B cell (primary cell): ENCODE data around the gene GPER1. TPM values are rescaled to one million over a fixed set of nuclear protein-coding genes. Genes with fewer than 3 reads are reported as not detected.

Source experiments
- ATAC-seq: fragments of 200-7000 bp; cut with Tn5 transposase; one replicate; pipeline ENCODE4 v1.10.0; 2021; ENCODE audit warnings: low read depth, mild to moderate bottlenecking, moderate number of reproducible peaks, moderate library complexity
- CTCF ChIA-PET: fragments of 350-600 bp; sonication (Branson Sonifier 250); formaldehyde crosslinking; loops from one replicate; lab custom pipeline; 2021; ENCODE audit warnings: antibody characterized with exemption, inconsistent platforms; lab: Charles Lee
- POLR2A ChIA-PET: fragments of 350-600 bp; sonication (Branson Sonifier 250); formaldehyde crosslinking; loops from one replicate; lab custom pipeline; 2021; ENCODE audit warnings: antibody characterized with exemption; lab: Charles Lee
- DNase-seq: peaks from one replicate; pipeline ENCODE4 v3.0.0; 2013
- H2AFZ ChIP-seq: 2 replicates; pipeline ENCODE4 v1.6.1; 2012; ENCODE audit warnings: mild to moderate bottlenecking, low read depth, low read length; ENCODE audit not compliant: insufficient read depth, poor library complexity, severe bottlenecking
- H3K27ac ChIP-seq, 2 donors: 1 replicate in 1 of 2; 2 replicates in 1 of 2; pipeline ENCODE4 v1.5.1; 2012 to 2013; ENCODE audit warnings: low read length in 2 of 2, mild to moderate bottlenecking in 2 of 2, moderate library complexity in 1 of 2
- H3K27me3 ChIP-seq, 4 experiments: fragments of 200-600 bp in 1 of 4; sonication (generic) in 1 of 4; replicated peaks in 1 of 4; 1 replicate in 2 of 4; 2 replicates in 2 of 4; pipeline versions ENCODE4 v1.6.1 to v1.7.0; 2013 to 2016; ENCODE audit warnings: low read length in 3 of 4, mild to moderate bottlenecking in 2 of 4, mixed read lengths in 1 of 4, moderate library complexity in 1 of 4; ENCODE audit not compliant: insufficient read depth in 4 of 4, control insufficient read depth in 3 of 4; ENCODE audit errors: control extremely low read depth in 1 of 4
- H3K36me3 ChIP-seq, 2 experiments: replicated peaks in 1 of 2; 1 replicate in 1 of 2; 2 replicates in 1 of 2; pipeline versions ENCODE4 v1.6.1 to v1.7.1; 2013; ENCODE audit warnings: low read length in 1 of 2; ENCODE audit not compliant: insufficient read depth in 2 of 2, control insufficient read depth in 1 of 2; ENCODE audit errors: control extremely low read depth in 1 of 2, extremely low read depth in 1 of 2
- H3K4me1 ChIP-seq, 2 donors: fragments of 200-600 bp in 1 of 2; sonication (generic) in 1 of 2; 1 replicate in 1 of 2; 2 replicates in 1 of 2; pipeline versions ENCODE4 v1.5.1 to v1.6.1; 2013 to 2017; ENCODE audit warnings: low read length in 2 of 2; ENCODE audit not compliant: control insufficient read depth in 2 of 2, insufficient read depth in 2 of 2
- H3K4me2 ChIP-seq: replicated peaks from 2 replicates; pipeline ENCODE3; 2012; ENCODE audit warnings: mild to moderate bottlenecking, low read depth, low read length; ENCODE audit not compliant: poor library complexity, severe bottlenecking
- H3K4me3 ChIP-seq, 5 experiments: fragments of 200-600 bp in 1 of 5; sonication (generic) in 1 of 5; 1 replicate in 3 of 5; 2 replicates in 2 of 5; pipeline versions ENCODE4 v1.5.1 to v1.7.0; 2011 to 2016; ENCODE audit warnings: low read length in 4 of 5, mild to moderate bottlenecking in 4 of 5, low read depth in 2 of 5, control low read depth in 1 of 5, moderate library complexity in 1 of 5; ENCODE audit not compliant: insufficient read depth in 1 of 5; ENCODE audit errors: control extremely low read depth in 1 of 5, extremely low read depth in 1 of 5
- H3K79me2 ChIP-seq: fragments of 200-600 bp; sonication (generic); one replicate; pipeline ENCODE4 v1.6.0; 2016; ENCODE audit warnings: low read length; ENCODE audit not compliant: control insufficient read depth, insufficient read depth
- H3K9ac ChIP-seq: fragments of 200-600 bp; sonication (generic); 2 replicates; pipeline ENCODE4 v1.6.1; 2017; ENCODE audit warnings: mild to moderate bottlenecking, low read length, moderate library complexity
- H3K9me3 ChIP-seq, 3 donors: one replicate each; pipeline versions ENCODE4 v1.6.1 to v1.7.1; 2013; ENCODE audit warnings: low read length in 2 of 3; ENCODE audit not compliant: control insufficient read depth in 2 of 3, insufficient read depth in 1 of 3; ENCODE audit errors: control extremely low read depth in 1 of 3
- H4K20me1 ChIP-seq: 2 replicates; pipeline ENCODE4 v1.6.0; 2012; ENCODE audit warnings: mild to moderate bottlenecking, low read length; ENCODE audit not compliant: insufficient read depth, control insufficient read depth, poor library complexity, severe bottlenecking
- H3K27ac Mint-ChIP-seq: one replicate; pipeline ENCODE4 v1.8.0; 2021; ENCODE audit warnings: mixed read lengths
- H3K27me3 Mint-ChIP-seq: one replicate; pipeline ENCODE4 v1.8.0; 2021; ENCODE audit warnings: mixed read lengths
- H3K4me1 Mint-ChIP-seq: one replicate; pipeline ENCODE4 v1.8.0; 2021; ENCODE audit warnings: mixed read lengths
- H3K4me3 Mint-ChIP-seq: one replicate; pipeline ENCODE4 v1.8.0; 2021; ENCODE audit warnings: mixed read lengths
- H3K9me3 Mint-ChIP-seq: one replicate; pipeline ENCODE4 v1.8.0; 2022; ENCODE audit warnings: mixed read lengths; ENCODE audit not compliant: insufficient read depth
- EZH2 ChIP-seq: IDR thresholded peaks from 2 replicates; pipeline ENCODE4 v1.6.1; 2012; ENCODE audit warnings: borderline replicate concordance, low read depth, mild to moderate bottlenecking, moderate library complexity, low read length; ENCODE audit not compliant: insufficient read depth, poor library complexity, severe bottlenecking
- WGBS: methylation state at CpG from one replicate; pipeline ENCODE4 v1.1.5; 2013; ENCODE audit warnings: missing lambda C conversion rate; ENCODE audit not compliant: insufficient coverage; 5-methylcytosine and 5-hydroxymethylcytosine counted together
- intact Hi-C: fragments of 100-400 bp; cut with micrococcal nuclease; formaldehyde crosslinking; loops from one replicate; pipeline ENCODE4 v1.10.0; 2022
- polyA plus RNA-seq: library from polyadenylated mRNA; depleted of rRNA; stranded (reverse); fragments of >200 nt; gene quantifications from 2 replicates; pipeline ENCODE4 v1.2.3, GENCODE V29; 2012
- total RNA-seq, 2 donors: library from RNA; stranded (reverse); fragments of 120-200 nt in 1 of 2; gene quantifications; 1 replicate in 1 of 2; 2 replicates in 1 of 2; pipeline versions ENCODE4 v1.2.3 to v1.2.4, GENCODE V29; 2013 to 2022
- TF ChIP-seq, protein P1 (sequence below): fragments of 200-600 bp; IDR thresholded peaks from one replicate; pipeline ENCODE4 v1.8.0; 2022; ENCODE audit warnings: antibody characterized with exemption, mild to moderate bottlenecking

Gene GPER1
- total and polyA plus RNA-seq, 2 donors (not counting 1 experiment from before 2014, with no cell fraction given) = 3.2 to 21.3 TPM

DNA sequence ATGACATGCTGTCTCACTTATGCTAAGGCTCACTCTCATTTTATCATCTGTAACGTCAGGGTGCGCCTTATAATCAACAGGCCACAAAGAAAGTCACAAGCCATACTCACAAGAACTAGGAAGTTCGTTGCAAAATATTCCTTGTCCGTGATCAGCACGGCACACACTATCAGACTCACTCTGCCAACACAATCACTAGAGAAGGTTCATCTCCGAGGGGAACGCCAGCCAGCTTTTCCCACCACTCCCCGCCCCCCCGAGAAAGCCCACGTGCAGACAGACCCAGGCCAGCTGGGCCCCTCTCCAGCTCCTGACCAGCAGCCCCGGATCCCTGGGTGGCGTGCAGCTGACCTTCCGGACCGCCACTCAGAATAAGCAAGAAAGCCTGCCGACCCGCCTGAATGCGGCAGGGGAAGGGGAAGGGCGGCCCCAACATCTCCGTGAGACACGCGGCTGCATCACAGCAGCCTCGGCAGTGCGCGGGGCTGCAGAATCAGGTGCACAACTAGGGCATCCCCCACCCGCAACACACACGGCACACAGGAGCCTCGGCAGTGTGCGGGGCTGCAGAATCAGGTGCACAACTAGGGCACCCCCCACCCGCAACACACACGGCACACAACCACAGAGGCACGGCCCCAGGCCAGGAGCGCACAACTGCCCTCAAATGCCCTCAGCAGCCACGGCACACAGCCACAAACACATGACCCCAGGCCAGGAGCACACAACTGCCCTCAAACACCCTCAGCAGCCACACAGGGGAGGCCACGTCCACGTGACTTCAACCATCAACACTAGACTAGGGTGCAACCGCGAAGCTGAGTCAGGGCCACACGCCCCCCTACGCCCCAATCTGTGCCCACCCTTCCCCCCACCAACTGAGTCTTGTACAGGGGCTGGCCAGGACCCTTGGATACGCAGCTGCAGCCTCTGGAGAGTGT lies 46.1 kb upstream of the GPER1 start:
- H3K27me3 ChIP-seq = peaks cover 0 to 2% (median 1%) of the 10 kb centered on the region in 4 experiments
- H3K27ac ChIP-seq = no peak overlapping the region
- Mint-ChIP-seq H3K27me3 (no peaks in the 10 kb centered on the region), H3K4me1 (peaks cover 21% of the 10 kb centered on the region), H3K27ac (no peak overlapping the region), H3K4me3 (no peak overlapping the region), H3K9me3 (no peaks in the 10 kb centered on the region)
- peaks cover 13 to 20% of the 10 kb centered on the region in 2 donors for H3K4me1 ChIP-seq
- intact Hi-C loops = no loop called here
- H3K9me3 ChIP-seq = no peaks in the 10 kb centered on the region
- no peak overlapping the region for H3K4me2 ChIP-seq
- no peak overlapping the region for H3K9ac ChIP-seq
- 92% methylated on average over 40 of the region's 40 CpGs for WGBS
- H4K20me1 ChIP-seq = peaks cover 15% of the 10 kb centered on the region
- H3K79me2 ChIP-seq = peaks cover 12% of the 10 kb centered on the region
- ChIA-PET POLR2A (interaction anchor here (1.2 kb wide), 1 partner anchor 49 kb away, joined by 3 read pairs; no protein-coding TSS in a partner anchor), CTCF (interaction anchor here (1.6 to 5.1 kb wide), 3 partner anchors 24 to 48 kb away, joined by 4 to 36 read pairs (median 6); no protein-coding TSS in a partner anchor)
- no peak overlapping the region for H2AFZ ChIP-seq
- ATAC-seq (no peak), DNase-seq (no peak)
- H3K36me3 ChIP-seq = no peaks in the 10 kb centered on the region
- H3K4me3 ChIP-seq = no peak overlapping the region
- TF ChIP-seq EZH2 = no peak
- TF ChIP-seq, protein P1, sequence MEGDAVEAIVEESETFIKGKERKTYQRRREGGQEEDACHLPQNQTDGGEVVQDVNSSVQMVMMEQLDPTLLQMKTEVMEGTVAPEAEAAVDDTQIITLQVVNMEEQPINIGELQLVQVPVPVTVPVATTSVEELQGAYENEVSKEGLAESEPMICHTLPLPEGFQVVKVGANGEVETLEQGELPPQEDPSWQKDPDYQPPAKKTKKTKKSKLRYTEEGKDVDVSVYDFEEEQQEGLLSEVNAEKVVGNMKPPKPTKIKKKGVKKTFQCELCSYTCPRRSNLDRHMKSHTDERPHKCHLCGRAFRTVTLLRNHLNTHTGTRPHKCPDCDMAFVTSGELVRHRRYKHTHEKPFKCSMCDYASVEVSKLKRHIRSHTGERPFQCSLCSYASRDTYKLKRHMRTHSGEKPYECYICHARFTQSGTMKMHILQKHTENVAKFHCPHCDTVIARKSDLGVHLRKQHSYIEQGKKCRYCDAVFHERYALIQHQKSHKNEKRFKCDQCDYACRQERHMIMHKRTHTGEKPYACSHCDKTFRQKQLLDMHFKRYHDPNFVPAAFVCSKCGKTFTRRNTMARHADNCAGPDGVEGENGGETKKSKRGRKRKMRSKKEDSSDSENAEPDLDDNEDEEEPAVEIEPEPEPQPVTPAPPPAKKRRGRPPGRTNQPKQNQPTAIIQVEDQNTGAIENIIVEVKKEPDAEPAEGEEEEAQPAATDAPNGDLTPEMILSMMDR = no peak

DNA sequence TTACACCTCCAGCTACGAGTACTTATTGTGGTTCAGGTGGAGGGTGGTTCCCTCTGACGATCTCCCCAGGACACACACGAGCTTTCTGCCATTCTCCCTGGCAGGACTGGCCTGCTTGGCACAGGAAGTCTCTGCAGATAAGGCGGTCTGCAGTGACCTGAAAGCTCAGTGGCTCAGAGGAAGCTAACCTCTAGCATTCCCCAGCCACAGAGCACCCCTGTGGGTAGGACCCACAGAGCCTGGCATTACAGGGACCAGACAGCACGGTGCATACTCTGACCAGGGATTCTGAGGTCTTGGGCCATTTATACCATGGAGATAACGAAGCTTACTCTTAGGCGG lies 45.5 kb upstream of the GPER1 start:
- POLR2A ChIA-PET = interaction anchor here (1.2 kb wide), 1 partner anchor 49 kb away, joined by 3 read pairs; no protein-coding TSS in a partner anchor
- CTCF ChIA-PET = interaction anchor here (0.9 to 5.1 kb wide), 4 partner anchors 13 to 49 kb away, joined by 3 to 36 read pairs (median 15); no protein-coding TSS in a partner anchor
- H3K4me3 Mint-ChIP-seq = no peak overlapping the region

More for the DNA sequence above, 45.5 kb upstream of the GPER1 start:
- intact Hi-C loops = no loop called here
- TF ChIP-seq EZH2 = no peak
- TF ChIP-seq, protein P1 = no peak
- H3K9me3 ChIP-seq = no peaks in the 10 kb centered on the region
- no peak overlapping the region for H3K27ac ChIP-seq
- no peak overlapping the region for H3K9ac ChIP-seq
- peaks cover 13 to 20% of the 10 kb centered on the region in 2 donors for H3K4me1 ChIP-seq
- peaks cover 15% of the 10 kb centered on the region for H4K20me1 ChIP-seq
- H3K27me3 ChIP-seq = peaks cover 0 to 4% (median 1%) of the 10 kb centered on the region in 4 experiments
- WGBS = 60% methylated on average over 7 of the region's 7 CpGs
- H3K27ac Mint-ChIP-seq = no peak overlapping the region
- peaks cover 3% of the 10 kb centered on the region for H3K27me3 Mint-ChIP-seq
- no peak for ATAC-seq
- H3K36me3 ChIP-seq = no peaks in the 10 kb centered on the region
- peaks cover 21% of the 10 kb centered on the region for H3K4me1 Mint-ChIP-seq
- no peaks in the 10 kb centered on the region for H3K9me3 Mint-ChIP-seq
- no peak overlapping the region for H3K4me2 ChIP-seq
- H2AFZ ChIP-seq = no peak overlapping the region
- H3K4me3 ChIP-seq = no peak overlapping the region
- DNase-seq = no peak
- H3K79me2 ChIP-seq = peaks cover 12% of the 10 kb centered on the region
